HCT116 (cell line): ENCODE measurements around the gene OCA2.

Experiments used
- POLR2A ChIP-seq: IDR thresholded peaks from 2 replicates; pipeline ENCODE4 v1.7.0; 2011; ENCODE audit warnings: borderline replicate concordance; ENCODE audit not compliant: insufficient read depth, insufficient read length; ENCODE audit errors: extremely low read depth
- TF ChIP-seq, protein P1 (sequence below), 3 experiments: fragments of 200-600 bp in 1 of 3; sonication (generic) in 1 of 3; IDR thresholded peaks in 2 of 3; conservative IDR thresholded peaks in 1 of 3; 2 replicates each; pipeline ENCODE4 v1.5.1; 2012 to 2017; ENCODE audit warnings: low read depth in 2 of 3, low read length in 2 of 3, antibody characterized with exemption in 1 of 3, borderline replicate concordance in 1 of 3, control low read depth in 1 of 3, mild to moderate bottlenecking in 1 of 3, mixed read lengths in 1 of 3, mixed run types in 1 of 3, moderate library complexity in 1 of 3; ENCODE audit not compliant: insufficient read depth in 1 of 3

DNA sequence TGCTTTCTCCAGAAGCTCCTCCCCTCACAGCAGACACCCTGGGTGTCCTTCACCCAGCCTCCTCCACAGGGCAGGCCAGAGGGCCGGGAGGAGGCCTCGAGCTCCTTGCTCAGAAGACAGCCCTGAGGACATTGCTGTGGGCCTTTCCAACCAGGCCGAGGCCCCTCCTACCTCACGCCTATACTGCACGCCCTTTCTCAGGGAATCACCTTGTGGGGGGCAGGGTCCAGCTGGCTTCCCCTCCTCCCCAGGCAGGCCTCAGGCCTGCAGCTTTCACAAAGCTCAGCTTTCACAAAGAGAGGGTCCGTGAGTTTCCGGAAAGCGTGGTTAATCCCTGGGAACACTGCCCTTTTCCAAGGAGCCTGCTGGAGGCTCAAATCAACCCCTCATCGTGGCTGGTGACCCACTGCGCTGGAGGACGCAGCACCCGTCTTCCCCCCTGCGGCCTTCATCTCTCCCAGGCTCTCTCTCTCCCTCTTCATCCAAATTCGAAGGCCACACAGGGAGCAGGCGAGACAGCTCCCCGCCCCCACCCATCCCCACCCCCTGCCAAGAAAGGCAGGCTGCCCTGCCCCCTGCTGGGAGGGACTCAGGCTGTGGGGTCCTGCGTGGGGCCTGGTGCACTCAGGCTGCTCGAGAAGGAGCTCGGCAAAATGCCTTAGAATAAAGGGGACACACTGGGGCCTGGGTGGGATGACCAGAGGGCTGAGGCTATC, 79.4 kb downstream of the OCA2 start:
- no peak for TF ChIP-seq POLR2A
- TF ChIP-seq, protein P1, sequence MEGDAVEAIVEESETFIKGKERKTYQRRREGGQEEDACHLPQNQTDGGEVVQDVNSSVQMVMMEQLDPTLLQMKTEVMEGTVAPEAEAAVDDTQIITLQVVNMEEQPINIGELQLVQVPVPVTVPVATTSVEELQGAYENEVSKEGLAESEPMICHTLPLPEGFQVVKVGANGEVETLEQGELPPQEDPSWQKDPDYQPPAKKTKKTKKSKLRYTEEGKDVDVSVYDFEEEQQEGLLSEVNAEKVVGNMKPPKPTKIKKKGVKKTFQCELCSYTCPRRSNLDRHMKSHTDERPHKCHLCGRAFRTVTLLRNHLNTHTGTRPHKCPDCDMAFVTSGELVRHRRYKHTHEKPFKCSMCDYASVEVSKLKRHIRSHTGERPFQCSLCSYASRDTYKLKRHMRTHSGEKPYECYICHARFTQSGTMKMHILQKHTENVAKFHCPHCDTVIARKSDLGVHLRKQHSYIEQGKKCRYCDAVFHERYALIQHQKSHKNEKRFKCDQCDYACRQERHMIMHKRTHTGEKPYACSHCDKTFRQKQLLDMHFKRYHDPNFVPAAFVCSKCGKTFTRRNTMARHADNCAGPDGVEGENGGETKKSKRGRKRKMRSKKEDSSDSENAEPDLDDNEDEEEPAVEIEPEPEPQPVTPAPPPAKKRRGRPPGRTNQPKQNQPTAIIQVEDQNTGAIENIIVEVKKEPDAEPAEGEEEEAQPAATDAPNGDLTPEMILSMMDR (IDR thresholded peaks at IDR 0.05 in 2 of 3, conservative IDR thresholded peaks at IDR 0.05 in 1 of 3; ENCODE audit: borderline replicate concordance in 1 of 3, insufficient read depth in 1 of 3, low read depth in 2 of 3, low read length in 2 of 3) = no peak
